C4-2B (cell line): Measurements from ENCODE around the gene MRTFB.

Experiments
- ZFX ChIP-seq: fragments of 450-650 bp; IDR thresholded peaks from 2 replicates; pipeline ENCODE4 v1.6.1; 2017
- TF ChIP-seq, protein P1 (sequence below): fragments of 450-650 bp; conservative IDR thresholded peaks from 2 replicates; pipeline ENCODE4 v1.5.1; 2017; ENCODE audit warnings: mild to moderate bottlenecking

DNA sequence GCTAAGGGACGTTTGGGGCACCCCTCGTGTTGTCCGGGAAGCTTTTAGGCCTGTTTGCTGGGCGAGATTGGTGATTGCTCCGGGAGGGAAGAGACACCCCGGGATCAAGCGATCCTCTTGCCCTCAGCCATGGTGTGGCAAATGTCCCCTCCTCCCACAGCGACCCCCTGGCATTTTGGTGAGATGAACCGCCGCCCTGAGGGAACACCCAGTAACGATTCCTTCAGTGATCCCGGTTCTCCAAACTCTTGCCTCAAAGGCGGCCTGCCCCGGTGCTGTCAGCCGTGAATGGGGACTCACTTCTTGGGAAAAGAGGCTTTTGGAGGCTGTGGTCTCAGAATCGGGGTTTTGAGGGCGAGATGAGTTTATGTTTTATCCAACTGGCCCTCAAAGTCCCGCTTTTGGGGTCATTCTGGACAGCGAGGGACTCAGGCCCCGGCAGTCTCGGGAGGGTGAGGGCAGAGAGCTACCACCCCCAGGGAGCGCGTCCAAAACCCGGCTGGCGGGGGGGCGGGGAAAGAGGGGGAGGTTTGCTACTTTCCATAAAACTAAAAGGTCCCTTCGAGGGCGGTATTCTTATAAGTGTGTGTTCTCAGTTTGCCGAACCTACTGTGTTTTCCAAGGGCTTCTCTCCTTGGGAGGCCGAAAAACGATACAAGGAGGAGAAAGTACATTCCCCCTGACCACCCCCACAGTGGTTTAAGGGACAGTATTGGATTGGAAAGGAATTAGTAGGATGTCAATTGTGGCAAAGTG is 232.7 kb downstream of the MRTFB start:
- TF ChIP-seq, protein P1, sequence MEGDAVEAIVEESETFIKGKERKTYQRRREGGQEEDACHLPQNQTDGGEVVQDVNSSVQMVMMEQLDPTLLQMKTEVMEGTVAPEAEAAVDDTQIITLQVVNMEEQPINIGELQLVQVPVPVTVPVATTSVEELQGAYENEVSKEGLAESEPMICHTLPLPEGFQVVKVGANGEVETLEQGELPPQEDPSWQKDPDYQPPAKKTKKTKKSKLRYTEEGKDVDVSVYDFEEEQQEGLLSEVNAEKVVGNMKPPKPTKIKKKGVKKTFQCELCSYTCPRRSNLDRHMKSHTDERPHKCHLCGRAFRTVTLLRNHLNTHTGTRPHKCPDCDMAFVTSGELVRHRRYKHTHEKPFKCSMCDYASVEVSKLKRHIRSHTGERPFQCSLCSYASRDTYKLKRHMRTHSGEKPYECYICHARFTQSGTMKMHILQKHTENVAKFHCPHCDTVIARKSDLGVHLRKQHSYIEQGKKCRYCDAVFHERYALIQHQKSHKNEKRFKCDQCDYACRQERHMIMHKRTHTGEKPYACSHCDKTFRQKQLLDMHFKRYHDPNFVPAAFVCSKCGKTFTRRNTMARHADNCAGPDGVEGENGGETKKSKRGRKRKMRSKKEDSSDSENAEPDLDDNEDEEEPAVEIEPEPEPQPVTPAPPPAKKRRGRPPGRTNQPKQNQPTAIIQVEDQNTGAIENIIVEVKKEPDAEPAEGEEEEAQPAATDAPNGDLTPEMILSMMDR, result no peak
- no peak for TF ChIP-seq ZFX
